HK-2 (cell line): ENCODE results near the gene SULT1A1.
"Not testable (repeated sequence)": the region's sequence is repeated elsewhere in the genome, so short reads cannot be mapped to it uniquely, and the experiment has no call there.

Source experiments
- DNase-seq: peaks from one replicate; pipeline ENCODE4 v3.0.0-alpha.2; 2018; ENCODE audit not compliant: unreplicated experiment

Gene SULT1A1

DNA sequence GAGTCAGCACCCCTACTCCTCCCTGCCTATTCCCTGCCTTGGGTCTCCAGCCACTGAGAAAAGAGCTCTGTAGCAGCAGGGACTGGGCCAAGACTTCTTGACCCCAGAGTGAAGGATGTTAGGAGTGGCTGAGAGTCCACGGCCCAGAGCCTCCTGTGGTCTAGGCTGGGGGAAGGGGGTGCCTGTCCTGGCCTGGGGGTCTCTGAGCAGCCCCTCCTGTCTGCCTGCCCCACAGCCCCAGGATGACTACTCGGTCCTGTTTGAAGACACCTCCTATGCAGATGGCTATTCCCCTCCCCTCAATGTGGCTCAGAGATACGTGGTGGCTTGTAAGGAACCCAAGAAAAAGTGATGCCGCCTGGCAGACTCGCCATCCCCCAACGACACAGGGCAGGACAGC, 18.5 kb downstream of the SULT1A1 start:
- no peak for DNase-seq

GRCh38 chr16:28590384-28591340, 19.2 kb downstream of the SULT1A1 start:
- DNase-seq, result no peak

- DNase-seq, result no peak
Observed at GRCh38 chr16:28589930-28590329, 19.9 kb downstream of the SULT1A1 start.

- DNase-seq, result no peak
Observed at GRCh38 chr16:28589069-28589468, 20.8 kb downstream of the SULT1A1 start.

GRCh38 chr16:28587386-28587785, 22.5 kb downstream of the SULT1A1 start:
- DNase-seq, result no peak

DNA sequence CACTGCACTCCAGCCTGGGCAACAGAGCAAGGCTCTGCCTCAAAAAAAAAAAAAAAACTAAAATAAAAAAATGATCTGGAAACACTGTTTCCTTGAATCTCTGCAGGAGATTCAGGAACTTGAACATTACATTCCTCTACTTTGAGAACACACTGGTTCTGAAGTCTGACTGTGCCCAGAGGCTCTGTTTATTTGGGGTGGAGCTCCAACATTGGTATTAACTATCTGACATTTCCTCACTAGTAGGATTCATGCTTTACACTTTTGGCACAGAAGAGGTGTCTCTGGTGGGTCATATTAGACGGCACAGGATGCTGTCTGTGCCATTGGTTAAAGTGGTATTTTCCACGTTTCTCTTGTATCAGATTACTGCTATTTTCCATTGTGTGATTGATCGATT, 23.4 kb downstream of the SULT1A1 start:
- no peak for DNase-seq

GRCh38 chr16:28585674-28586073, 24.2 kb downstream of the SULT1A1 start:
- no peak for DNase-seq

GRCh38 chr16:28580726-28581315, 29.0 kb downstream of the SULT1A1 start:
- DNase-seq, result no peak

GRCh38 chr16:28575446-28576109, 34.3 kb downstream of the SULT1A1 start:
- DNase-seq, result no peak

- no peak for DNase-seq
Observed at GRCh38 chr16:28574925-28575324, 34.9 kb downstream of the SULT1A1 start.

DNA sequence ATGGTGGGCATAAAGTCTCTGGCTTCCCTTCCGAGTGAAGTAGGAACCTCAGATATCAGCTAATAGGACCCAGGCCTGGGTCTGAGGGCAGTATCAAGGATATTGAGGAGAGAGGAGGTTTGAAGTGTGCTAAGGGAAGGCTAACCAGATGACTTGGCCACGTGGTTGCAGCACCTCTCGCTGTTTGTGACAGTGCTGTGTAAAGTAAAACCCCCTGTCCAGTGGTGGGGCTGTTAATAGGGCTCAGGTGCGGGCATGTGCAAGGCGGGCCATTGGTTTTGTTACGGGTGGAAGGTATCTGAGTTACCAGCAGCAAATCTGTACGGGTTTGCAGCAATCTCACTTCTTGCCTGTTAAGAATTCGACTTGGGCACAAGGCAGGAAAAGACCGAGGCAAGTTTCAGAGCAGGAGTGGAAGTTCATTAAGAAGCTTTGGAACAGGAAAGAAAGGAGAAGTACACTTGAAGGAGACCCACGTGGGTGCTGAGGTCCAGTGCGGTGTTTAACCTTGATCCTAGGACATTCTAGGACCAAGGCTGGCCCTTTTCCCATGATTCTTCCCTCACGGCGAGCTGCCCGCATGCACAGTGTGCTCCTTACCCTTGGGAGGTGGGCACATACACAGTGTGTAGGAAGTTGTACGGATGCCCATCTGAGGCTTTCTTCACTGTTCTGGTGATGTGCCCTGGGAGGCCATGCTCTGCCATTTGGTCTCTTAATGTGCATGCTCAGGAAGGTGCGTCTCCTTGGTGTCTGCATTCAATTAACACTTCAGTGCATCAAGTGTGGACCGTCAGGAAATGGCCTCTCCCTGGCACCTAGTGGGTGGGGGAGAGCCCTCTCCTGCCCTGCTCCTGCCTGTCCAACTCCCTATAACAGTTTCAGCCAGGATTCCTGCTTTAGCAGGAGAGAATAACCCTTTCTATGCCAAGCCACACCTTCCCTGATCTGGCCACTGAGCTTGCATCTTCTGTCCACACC, 35.8 kb downstream of the SULT1A1 start:
- no peak for DNase-seq

DNA sequence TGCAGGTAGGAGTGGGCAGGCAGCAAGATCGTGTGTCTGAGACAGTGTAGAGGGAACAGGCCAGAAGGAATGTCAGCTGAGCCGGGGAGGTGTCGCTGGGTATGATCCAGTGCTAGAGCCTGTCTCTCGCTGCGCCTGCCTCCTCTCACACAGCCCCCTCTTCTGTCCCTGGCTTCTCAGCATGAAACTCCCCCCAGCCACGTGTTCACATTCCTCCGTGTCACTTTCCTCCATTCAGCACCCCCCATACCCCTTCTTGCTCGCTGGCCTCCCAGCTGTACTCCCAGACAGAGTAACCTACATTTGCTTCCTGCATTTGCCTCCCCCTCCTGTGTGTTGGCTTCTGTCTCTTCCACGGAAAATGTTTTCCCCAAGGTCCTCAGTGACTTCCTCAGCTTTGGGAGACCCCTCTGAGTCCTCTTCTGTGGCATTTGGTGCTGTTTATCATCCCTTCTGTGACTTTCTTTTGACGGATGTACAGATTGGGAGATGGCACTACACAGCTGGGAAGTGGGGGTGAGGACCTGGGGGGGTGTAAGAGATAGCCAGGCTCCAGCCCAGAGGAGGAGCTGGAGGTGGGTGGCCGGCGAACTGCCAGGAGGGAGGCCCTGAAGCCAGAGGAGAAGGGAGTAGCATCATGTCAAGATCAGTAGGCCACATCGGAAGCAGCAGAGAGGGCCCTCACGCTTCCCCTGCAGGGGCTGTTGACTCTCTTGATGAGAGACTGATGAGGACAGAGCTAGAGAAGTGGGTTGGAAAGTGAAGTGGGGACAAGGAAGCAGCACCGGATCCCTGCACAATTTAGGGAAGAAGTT, 36.9 kb downstream of the SULT1A1 start:
- no peak for DNase-seq

GRCh38 chr16:28569968-28570752, 39.7 kb downstream of the SULT1A1 start:
- DNase-seq, result no peak

GRCh38 chr16:28569021-28569420, 40.8 kb downstream of the SULT1A1 start:
- DNase-seq, result no peak

DNA sequence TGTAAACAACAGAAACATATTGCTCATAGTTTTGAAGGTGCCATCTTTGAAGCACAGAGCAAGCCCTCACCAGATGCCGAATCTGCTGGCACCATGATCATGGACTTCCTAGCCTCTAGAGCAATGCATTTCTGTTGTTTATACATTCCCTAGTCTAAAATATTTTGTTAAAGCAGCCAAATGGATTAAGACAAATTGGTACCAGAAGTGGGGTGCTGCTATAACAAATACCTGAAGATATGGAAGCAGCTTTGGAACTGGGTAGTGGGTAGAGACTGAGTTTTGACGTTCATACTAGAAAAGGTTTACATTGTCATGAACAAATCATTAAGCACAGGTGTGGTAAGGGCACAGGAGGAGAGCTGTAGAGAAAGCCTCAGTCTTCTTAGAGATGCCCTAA, 42.6 kb downstream of the SULT1A1 start:
- no peak for DNase-seq

GRCh38 chr16:28566233-28566925, 43.5 kb downstream of the SULT1A1 start:
- not testable (repeated sequence) for DNase-seq

- DNase-seq, result no peak
Observed at GRCh38 chr16:28563218-28563617, 46.6 kb downstream of the SULT1A1 start.

- DNase-seq, result no peak
Observed at GRCh38 chr16:28562199-28562598, 47.6 kb downstream of the SULT1A1 start.

GRCh38 chr16:28561557-28562187, 48.2 kb downstream of the SULT1A1 start:
- no peak for DNase-seq
